SH-SY5Y (cell line): ENCODE measurements around the gene PDZRN4.

ENCODE experiments used
- GATA2 ChIP-seq: IDR thresholded peaks from 2 replicates; pipeline ENCODE4 v1.6.1; 2011; ENCODE audit warnings: mild to moderate bottlenecking, low read depth, low read length
- GATA3 ChIP-seq: IDR thresholded peaks from 2 replicates; pipeline ENCODE4 v1.6.1; 2011; ENCODE audit warnings: low read depth, mild to moderate bottlenecking, low read length, moderate library complexity

DNA sequence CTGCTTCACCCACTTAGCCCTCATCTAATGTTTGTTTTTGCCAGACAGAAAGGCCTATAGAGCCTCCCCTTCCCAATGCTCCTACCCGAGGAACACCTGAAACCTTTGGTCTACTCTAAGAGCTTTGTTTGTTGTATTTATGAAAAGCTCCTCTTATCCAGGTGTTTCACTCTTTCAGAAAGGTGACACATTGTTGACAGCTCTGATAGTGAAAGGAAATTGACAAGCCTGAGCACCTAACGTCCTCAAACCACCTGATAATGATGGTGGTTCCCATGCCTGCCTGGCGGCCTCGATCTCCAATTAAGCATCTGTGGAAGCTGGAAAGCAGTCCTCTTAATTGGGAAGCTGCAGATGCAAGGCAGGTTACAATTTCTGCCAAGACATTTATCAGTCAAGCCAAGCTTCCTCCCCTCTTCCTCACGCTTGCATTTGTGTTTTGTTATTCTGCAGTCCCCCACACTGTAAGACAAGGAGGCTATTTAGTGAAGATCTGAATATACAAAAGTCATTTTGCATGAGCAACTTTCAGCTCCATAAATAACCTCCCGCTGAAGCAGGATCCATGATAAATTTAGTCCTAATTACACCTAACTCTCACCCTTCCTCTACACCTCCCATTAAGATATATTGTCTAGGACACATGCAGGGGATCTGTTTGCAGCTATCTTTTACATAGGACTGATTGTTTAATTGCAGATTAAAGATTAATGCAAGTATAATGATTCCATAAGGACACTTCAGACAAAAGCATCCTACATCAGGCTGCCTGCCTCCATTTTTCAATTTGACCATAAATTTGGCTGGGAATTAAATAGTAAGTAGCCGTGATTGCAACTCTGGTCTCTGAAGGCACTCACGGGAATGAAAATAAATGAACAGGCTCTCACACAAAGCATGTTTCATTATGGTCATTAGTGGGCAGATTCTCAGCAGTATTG lies 288.6 kb downstream of the PDZRN4 start:
- TF ChIP-seq GATA2 (no peak), GATA3 (no peak)
